Measurements from ENCODE around the gene INSYN1. TPM values are rescaled to one million over a fixed set of nuclear protein-coding genes. Genes with fewer than 3 reads are reported as not detected.
"Not testable (repeated sequence)": the region's sequence is repeated elsewhere in the genome, so short reads cannot be mapped to it uniquely, and the experiment has no call there.

INSYN1 gene, protein sequence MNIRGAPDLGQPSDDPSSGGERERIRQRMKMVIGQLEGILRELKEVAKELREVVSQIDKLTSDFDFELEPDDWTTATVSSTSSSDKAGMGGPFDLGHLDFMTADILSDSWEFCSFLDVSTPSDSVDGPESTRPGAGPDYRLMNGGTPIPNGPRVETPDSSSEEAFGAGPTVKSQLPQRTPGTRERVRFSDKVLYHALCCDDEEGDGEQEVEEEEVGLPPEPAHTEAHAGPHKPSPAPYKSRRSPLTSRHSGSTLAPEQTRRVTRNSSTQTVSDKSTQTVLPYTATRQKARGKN
- total RNA-seq, result 13.8 TPM

GRCh38 chr15:73753250-73754130 is at the start of gene INSYN1:
TSS of gene INSYN1 (minus strand) at chr15:73753351. CDS start at chr15:73751130, 2,221 bp downstream.
- DNase-seq (ENCODE audit: low spot score), result peak; percentile 18

GRCh38 chr15:73802431-73803041 is 49.4 kb upstream of the INSYN1 start:
- DNase-seq (ENCODE audit: low spot score), result no peak

- peak; percentile 28 for DNase-seq (ENCODE audit: low spot score)
Measured at GRCh38 chr15:73800662-73801345, 47.7 kb upstream of the INSYN1 start.

- DNase-seq (ENCODE audit: low spot score), result no peak
Measured at GRCh38 chr15:73799466-73799865, 46.3 kb upstream of the INSYN1 start.

DNA sequence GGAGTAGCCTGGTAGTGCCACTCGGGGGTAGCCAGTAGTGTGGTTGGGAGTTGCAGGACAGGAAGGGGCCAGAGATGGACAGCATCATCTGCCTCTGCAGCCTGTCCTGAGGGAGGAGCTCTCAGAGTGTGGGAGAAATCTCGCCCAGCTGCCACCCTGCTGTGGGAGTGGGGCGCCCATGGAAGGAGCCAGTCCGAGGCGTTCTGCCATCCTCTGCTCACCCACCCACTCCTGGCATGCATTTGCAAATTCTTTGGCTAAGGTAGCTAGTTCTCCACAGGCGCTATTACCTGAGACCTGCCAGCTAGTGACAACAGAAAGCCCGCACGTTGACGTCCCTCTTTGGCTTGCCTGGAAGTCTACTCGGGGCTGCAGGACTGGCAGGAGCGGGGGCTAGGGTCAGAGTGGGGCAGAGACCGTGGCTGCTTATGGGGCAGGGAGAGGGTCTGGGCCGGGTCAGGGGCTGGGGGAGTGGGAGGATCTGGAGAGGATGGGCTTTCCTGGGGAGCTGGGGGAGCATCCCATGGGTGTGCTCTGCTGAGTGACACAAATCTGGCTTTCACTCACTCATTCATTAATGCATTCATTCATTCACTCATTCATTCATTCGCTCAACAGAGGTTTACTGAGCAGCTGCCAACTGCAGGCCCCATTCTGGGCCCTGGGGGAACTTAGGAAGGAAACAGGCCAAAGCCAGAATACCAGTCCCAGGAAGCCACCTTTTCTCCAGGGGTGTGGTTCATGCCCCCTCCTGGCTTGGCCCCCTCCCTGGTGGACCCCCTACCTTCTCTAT is 44.4 kb upstream of the INSYN1 start:
- DNase-seq (ENCODE audit: low spot score), result no peak

DNA sequence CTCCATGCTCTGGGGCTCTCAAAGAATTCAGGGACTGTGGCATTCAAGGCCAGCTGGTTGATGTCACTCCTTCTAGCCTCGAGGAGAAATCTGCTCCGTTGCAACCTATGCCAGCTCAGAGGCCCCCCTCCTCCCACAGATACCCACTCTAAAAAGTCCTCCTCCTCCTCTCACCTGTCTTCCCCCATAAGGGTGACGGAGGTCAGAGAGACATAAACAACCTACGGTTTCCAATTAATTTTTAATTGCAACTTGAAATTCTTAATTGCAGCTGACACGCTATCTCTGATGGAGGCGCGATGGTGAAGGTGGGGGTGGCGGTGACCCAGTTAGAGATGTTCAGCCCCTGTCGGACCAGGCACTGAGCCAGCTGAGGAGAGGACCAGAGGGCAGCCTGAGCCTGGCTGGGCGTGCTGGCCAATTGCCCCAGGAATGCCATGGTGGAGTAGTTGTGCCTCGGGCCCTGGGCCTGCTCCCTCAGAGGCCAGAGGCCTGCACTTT is 43.2 kb upstream of the INSYN1 start:
- no peak for DNase-seq (ENCODE audit: low spot score)

DNA sequence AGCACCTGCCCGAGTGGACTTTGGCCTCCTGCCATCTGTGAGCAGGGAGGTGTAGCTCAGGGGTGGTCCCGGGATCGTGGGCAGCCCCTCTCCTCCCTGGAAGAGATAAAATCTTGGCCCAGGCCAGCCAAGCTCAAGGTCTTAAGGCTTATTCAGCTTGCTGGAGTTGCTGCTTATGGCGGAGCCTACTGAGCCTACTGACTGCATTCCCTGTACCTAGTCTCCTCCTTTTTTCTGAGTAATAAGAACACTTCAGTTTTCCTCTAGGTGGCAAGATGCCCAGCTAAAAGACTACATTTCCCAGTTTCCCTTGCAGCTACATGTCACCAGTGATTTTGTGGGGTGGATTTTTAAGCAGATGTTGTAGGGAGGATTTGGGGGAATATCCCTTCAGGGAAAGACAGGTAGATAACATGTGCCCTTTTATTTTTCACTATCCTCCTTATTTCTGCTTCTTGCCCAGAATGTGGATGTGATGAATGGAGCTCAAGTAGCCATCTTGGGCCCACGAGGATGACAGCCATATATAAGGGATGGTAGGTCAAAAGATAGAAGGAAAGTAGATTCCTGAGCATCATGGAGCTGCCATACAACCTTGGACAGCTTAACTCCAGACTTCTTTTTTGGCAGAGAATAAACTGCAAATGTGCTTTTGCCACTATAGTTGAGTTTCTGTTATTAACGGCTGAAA is 41.4 kb upstream of the INSYN1 start:
- DNase-seq (ENCODE audit: low spot score), result peak; percentile 30

GRCh38 chr15:73792899-73793541 is 39.9 kb upstream of the INSYN1 start:
- not testable (repeated sequence) for DNase-seq (ENCODE audit: low spot score)

DNA sequence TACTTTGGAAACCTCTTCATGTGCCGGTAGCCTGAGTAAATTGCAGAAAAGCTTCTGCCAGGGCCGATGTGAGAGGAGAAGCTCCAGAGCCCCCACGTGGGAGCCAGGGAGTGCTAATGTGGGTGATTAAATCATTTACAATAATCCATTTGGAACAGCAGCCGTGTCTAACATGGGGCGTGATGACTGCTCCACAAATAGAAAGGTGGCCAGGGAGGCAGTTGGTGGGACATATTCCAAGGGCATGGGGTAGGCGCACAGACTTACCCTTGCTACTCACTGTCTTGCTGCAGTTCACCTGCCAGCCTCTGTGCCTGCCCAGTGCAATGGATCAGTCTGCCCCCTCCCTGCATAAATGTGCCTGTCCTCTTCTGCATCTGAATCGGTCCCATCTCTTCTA is 39.3 kb upstream of the INSYN1 start:
- DNase-seq (ENCODE audit: low spot score), result no peak

DNA sequence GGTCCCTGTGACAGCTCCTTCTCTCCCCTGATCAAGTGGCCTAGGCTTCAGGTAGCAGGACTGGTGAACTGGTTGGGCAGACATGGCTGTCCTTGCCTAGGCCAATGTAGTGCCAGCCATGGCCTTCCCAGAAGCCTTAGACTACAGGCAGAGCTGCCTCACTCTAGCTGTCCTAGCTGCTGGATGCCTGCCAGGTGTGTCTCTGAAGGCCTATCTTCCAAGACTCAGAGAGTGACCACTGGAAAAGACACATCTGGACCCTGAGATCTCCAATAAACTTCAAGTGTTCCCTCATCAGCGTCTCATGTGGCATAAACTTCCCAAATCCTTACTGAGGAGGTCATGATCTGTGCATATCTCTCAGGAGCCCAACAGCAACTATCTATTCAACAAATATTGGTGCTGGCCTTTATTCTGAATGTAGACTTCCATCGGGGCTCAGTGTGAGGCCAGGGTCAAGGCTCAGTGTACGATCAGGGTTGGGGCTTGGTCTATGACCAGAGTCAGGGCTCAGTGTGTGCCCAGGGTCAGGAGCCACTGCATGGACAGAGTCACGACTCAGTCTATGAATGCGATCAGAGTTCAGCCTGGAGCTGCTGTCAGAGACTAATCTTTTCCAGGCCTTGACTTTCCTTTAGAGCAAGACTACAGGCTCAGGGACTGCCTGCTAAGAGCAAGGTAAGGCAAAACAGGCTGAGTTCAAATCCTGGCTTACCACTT is 36.5 kb upstream of the INSYN1 start:
- DNase-seq (ENCODE audit: low spot score), result no peak

DNA sequence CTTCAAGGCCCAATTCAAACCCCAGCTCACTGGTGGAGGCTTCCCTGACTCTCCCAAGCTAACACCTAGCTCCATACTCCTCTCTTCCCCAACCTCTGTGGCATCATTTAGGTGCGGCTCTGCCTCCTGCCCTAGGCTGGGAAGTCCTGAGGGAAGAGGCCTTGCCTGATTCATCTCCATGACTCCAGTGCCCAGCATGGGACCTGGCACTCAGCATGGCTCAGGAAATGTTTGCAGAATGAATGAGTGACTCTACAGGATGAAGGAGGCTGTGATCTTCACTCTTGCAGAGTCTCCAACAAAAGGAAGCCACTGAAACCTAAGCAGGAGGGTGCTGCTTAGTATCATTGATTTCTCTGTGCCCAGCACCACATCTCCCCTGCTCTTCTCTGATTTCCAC is 34.5 kb upstream of the INSYN1 start:
- no peak for DNase-seq (ENCODE audit: low spot score)

DNA sequence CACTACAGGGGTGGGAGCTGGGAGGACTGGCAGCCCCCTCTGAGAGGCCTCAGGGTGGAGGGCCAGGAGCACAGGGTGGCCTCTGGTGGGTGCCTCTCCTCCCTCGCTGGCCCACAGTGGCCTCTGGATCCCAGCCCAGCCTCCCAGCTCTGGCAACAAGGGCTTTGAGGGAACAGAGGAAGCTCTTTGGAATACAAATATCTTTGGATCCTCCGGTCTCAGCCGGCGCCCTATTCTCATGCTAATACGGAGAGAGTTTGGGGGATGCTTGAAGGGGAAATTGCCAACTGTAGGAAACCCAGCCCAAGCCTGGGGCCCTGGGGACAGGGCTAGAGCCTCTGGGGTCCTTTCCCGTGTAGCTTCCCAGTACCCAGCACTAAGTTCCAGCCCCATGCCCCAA is 33.4 kb upstream of the INSYN1 start:
- DNase-seq (ENCODE audit: low spot score), result no peak

DNA sequence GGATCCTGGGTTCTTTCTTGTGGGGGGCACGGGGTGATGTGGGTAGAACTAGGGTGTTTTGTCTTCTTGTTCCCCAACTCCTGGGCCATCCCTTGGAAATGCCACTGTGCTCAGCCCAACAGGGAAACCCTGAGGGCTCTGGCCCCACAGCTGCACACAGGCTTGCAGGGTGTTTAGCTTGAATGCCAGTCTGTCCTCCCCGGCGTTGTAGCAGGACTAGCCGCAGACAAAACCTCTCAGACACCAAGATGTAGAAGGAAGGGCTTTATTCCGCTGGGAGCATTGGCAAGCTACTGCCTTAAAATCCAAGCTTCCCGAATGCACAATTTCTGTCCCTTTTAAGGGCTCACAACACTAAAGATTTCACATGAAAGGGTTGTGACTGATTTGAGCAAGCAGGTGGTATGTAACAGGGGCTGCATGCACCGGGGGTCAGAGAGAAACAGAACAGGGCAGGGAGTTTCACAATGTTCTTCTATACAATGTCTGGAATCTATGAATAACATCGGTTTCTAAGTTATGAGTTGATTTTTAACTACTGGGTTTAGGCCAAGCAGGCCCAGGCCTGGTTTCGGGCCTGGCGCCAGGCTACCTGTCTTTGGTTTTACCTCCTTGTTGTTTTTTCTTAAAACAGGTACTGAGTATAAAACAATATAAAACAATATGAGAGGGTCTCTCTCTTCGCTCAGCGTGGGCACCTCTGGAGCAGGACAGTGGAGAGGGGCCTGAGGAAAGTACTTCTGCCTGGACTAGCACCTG is 32.3 kb upstream of the INSYN1 start:
- peak; percentile 48 for DNase-seq (ENCODE audit: low spot score)

DNA sequence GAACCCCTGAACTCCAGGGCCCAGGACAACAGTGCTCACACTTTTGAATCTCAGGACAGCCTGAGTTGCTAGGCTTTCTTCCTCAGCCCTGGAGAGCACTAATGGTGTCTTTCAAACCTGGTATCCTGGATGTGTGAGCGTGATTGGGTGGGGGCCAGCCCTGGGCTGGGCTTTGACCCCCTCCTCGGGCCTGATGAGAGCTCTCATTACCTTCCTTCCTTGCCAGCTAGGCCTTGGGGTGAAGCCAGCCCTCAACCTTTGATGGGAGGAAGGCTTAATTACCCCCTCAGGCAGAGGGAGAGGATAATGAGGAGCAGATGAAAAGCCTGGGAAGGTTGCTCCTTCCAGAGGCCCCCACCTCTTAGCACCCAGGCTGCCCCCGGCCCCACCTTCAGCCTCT is 31.1 kb upstream of the INSYN1 start:
- DNase-seq (ENCODE audit: low spot score), result no peak

DNA sequence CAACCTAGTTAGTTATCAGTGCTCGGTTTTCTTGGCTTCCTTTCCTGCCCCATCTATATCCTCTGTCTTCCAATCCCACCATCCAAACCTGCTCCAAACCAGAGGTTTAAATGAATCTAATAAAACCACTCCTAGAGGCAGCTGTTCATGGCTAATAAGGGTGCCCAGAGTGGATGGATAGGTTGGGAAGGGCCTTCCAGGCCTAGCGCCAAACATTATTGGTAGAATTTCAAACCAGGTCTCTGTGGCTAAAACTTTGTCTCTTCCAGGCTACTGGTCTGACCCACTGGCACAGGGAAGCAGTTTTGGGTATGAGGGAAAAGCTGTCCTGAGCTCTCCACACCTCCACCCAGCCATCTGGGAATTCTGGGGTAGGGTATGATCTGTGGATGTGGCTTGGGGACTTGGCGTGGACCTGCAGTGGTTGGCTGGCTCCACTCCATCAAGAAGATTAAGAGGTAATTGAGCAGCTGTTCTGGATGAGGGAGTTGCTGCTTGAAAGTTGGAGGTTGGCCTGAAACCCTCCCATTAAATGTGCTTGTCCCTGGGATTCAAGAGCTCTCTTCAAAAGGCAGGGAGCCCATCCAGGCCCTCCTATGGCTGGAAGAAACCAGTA is 29.3 kb upstream of the INSYN1 start:
- no peak for DNase-seq (ENCODE audit: low spot score)

DNA sequence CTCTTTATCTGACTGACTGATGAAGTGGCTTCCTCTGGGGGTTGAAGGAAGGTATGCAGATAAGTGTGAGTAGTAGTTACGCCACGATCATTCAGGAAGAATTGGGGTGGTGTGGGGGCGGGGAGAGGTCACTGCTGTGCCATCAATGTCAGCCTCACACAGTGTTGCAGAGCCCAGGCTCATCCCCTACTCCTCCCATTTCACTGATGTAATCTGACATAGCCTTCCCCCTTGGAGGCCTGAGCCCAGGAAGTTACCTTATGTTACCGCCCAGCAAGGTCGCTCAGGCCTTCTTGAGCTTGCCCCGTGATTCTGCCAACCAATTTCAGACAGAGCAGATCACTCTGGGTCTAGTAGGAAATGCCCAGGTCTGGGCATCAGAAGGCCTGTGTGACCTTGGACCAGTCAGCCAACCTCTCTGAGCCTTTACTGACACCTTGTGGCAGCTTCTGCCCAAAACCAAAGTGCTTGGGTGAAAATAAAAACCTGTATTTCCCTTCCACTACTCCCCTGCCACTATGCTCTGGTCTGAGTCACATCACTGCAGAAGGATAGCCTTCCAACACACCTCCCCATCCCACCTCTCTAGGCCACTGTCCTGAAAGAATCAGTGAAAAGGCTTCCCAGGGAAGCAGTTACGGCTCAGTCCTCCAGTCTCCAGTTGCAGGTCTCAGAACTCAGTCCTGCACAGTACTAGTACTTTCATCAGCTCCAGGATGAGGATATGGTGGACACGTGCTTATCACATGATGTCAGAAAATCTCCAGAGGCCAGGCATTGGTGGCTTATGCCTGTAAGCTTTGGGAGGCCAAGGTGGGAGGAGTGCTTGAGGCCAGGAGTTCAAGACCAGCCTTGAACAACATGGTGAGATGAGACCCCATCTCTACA is 28.1 kb upstream of the INSYN1 start:
- DNase-seq (ENCODE audit: low spot score), result no peak

- DNase-seq (ENCODE audit: low spot score), result no peak
Measured at GRCh38 chr15:73779974-73780373, 26.8 kb upstream of the INSYN1 start.
